Activated CD4-positive, alpha-beta T cell treated with anti-CD3 and anti-CD28 coated beads, Interleukin-2, amount 50 U/mL, for 1 hour (primary cell): Measurements from ENCODE around the gene VASP.
"Not testable (repeated sequence)": the region's sequence is repeated elsewhere in the genome, so short reads cannot be mapped to it uniquely, and the experiment has no call there.

Experiments used
- DNase-seq: peaks from one replicate; pipeline ENCODE4 v3.0.0-alpha.2; 2020

VASP gene

DNA sequence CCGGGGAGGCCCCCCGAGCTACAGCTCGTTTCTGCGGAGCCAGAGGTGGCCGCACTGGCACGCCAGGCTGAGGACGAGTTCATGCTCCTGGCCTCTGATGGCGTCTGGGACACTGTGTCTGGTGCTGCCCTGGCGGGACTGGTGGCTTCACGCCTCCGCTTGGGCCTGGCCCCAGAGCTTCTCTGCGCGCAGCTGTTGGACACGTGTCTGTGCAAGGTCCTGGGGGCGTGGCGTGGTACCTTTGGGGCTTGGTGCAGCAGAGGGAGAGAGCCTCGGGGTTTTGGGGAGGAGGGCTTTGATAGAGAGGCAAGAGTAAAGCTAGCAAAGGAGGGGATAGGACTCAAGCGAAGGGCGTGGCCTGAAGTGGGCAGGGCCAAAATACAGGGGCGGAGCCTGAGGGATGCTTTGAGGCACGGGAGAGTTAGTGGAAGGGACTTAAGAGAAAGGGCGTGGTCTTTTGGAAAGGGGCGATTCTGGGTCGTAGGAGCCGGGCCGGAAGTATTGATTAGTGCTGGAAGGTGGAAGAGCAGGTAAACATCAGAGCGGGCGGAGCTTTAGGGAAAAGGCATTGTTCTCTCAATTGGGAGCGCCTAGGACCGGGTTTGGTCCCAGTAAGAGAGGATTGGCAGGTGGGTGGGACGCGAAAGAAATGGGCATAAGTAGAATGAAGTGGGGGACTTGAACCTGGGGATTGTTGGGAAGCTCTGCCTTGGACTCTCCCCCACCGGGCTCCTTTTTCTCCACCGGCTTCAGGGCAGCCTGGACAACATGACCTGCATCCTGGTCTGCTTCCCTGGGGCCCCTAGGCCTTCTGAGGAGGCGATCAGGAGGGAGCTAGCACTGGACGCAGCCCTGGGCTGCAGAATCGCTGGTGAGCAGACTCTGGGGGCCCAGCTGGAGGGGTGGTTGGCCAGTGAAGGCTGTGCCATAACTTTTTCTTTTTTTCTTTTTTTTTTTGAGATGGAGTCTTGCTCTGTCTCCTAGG lies 7.8 kb upstream of the VASP start:
- DNase-seq = peak; percentile 61

DNA sequence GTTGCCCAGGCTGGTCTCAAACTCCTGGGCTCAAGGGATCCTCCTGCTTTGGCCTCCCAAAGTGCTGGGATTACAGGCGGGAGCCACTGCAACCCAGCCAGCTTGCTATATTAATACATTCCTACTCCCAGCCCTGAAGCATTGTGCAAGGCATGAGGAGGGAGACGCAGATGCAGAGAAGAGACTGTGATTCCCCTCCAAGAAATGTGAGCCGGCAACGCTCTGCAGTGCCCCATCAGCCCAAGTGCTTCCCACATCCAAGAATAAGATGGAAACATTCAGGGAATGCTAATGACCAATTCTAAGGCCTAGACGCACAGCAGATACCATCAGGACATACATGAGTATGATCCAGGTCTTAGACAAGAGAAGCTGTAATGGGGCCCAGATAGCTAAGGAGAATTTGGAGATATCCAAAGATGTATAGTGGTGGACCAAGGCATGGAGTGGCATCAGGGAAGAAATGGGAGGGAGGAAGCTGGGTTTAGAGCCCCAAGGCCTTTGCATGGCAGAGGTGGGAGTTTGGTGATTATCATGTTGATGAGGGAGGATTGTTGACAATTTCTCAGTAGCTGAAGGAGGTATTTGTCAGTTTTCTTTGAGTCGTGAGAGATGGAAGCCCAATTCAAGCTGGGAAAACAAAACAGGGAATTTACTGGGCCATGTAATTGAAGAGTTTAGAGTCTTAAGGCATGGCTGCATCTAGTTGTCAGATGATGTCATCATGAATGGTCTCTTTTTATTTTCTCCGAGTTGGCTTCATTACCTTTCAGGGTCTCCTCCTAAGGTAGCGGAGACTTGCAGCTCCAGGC lies 6.2 kb upstream of the VASP start:
- no peak for DNase-seq

DNA sequence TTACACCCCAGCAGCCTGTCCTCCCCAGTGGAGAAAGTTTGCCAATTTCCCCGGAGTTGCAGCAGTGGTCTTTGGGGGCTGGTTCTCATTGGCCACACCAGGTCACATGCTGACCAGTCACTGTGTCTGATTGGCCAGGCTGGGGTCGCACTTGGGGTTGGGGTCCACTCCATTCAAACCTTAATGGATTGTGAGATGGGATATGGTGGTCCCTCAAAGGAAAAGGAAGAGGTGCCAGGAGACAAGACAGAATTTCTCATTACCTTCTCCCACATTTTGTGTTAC lies 5.6 kb upstream of the VASP start:
- no peak for DNase-seq

DNA sequence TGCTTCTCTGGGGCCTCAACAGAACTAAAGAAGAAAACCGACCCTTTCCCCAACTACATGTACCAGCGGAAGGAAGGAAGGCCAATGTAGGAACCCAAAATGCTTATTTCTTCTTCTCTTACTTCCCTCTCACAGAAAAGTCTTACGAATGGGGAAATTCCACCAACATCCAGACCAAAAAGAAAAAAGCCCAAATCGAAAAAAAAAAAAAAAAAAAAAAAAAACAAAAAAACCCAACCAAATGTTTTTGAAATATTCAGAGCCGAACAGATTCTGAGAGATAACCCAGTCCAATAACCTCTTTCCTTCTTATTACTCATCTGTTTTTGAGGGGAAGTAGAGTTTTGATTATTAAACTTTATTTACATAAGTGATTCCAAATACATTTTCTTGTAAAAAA lies 5.2 kb upstream of the VASP start:
- no peak for DNase-seq

DNA sequence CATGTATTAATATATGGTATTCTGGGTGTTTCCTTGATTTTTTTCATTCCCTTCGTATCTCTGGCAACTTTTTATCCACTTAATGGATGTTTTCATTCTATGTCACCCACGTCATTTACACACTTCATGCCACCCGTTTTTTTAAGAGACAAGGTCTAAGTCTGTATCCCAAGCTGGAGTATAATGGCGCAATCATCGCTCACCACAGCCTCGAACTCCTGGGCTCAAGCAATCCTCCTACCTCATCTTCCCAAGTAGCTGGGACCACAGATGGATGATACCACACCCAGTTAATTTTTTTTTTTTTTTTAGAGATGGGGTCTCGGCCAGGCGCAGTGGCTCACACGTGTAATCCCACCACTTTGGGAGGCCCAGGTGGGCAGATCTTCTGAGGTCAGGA lies 3.4 kb upstream of the VASP start:
- no peak for DNase-seq

DNA sequence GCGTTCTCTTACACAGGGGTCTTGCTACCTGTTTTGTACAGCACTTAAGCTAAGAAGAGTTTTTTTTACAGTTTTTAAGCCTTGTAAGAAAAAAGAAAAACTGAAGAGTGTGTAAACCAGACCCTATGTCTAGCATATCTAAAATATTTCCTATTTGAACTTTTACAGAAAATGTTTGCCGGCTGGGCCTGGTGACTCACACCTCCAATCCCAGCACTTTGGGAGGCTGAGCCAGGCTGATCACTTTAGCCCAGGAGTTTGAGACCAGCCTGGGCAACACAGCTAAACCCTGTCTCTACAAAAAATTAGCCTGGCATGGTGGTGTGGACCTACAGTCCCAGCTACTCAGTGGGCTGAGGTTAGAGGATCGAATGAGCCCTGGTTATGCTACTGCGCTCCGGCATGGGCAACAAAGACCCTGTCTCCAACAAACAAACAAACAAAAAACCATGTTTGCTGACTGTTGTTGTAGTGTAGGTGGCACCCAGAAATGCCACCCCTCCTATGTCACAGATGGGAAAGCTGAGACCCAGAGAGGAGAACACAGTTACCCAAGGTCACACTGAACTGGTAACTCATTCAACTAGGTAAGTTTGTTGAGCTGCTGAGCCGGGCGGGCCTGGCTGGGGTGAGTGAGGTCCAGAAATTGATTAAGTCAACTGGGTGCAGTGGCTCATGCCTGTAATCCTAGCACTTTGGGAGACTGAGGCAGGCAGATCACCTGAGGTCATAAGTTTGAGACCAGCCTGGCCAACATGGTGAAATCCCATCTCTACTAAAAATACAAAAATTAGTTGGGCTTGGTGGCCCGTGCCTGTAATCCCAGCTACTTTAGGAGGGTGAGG lies 1.9 kb upstream of the VASP start:
- no peak for DNase-seq

DNA sequence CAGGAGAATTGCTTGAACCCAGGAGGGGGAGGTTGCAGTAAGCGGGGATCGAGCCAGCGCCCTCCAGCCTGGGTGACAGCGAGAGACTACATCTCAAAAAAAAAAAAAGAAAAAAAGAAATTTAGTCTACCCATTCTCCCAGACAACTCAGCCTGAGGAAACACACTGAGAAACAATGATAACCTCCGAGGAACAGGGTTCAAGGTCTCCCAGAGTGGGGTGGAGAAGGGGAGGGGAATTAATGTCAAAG lies 1.4 kb upstream of the VASP start:
- DNase-seq = no peak

DNA sequence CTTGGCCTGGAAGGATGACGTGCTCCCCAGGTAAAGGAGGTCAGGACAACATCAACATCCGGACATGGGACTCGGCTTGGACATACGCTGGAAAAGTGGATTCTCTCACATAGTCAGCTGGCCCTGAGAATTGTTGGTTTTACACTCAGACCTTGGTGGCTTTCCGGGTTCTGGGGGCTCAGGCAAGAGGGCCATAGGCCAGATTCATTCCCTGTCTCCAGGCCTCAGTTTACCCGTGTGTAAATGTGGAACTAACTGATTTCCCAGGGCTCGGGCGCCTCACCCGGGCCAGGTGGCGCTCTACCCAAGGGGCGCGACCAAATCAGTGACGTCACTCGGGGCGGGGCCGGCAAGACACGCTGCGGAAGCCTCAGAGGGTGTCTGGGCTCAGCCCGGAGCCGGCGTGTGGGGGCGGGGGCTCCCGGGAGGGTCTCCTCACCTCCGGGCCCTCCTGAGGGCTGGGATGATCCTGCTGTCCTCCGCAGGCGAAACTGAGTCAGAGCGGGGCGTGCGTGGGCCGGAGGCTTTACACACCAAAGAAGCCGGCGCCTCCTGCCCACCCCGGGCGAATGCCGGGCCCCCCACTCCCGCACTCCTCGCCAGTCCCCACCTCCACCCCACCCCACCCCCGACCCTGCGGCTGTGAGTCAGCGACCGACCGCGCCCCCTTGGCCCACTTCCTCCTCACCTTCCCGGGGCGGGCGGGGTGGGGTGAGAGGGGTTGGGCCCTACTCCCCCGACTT lies 862 bp upstream of the VASP start:
- peak; percentile 99 for DNase-seq

DNA sequence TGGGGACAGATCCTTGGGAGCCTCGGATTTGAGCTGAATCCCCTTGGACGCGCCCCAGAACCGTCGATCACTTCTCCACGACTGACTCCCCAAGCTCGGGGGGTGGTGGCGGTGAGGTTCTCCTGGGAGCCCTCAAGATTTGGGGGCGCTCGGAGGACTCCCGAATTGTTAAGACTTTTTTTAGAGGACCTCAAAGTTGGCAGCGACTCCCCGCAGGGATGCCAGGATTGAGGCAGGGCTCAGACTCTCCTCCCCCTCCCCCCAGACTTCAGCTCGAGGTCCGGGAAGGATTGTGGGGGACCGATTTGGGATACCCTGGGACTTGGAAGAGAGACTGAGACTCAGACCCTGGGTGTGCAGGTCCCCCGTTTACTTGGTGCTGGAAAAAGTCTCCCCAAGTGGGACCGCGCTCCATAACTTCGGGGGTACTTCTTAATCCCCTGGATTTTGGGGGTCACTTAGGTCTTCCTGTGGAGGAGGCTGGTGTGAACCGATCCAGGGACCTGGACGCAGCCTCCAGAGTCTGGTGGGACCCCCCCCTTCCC lies 665 bp downstream of the VASP start:
- DNase-seq = no peak

DNA sequence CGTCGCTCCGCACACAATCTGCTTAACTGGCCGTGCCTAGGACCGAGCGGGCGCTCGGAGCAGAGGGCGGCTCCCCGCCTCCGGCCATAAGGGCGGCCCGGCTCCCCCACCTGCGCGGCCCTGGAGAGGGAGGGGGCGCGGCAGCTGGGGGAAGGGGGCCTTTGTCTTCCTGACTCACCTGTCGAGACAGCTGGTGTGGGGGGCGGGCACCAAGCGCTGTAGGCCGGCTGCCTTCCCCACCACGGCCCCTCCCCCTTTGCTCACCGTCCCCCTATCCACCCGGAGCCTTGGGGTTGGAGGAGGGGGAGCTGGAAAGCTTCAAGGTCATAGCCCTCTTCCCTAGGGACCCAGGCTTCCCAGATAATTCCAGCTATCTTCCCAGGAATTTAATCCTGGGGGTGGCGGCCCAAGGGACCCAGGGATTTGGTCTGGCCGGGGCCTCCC lies 1.2 kb downstream of the VASP start:
- peak; percentile 51 for DNase-seq

DNA sequence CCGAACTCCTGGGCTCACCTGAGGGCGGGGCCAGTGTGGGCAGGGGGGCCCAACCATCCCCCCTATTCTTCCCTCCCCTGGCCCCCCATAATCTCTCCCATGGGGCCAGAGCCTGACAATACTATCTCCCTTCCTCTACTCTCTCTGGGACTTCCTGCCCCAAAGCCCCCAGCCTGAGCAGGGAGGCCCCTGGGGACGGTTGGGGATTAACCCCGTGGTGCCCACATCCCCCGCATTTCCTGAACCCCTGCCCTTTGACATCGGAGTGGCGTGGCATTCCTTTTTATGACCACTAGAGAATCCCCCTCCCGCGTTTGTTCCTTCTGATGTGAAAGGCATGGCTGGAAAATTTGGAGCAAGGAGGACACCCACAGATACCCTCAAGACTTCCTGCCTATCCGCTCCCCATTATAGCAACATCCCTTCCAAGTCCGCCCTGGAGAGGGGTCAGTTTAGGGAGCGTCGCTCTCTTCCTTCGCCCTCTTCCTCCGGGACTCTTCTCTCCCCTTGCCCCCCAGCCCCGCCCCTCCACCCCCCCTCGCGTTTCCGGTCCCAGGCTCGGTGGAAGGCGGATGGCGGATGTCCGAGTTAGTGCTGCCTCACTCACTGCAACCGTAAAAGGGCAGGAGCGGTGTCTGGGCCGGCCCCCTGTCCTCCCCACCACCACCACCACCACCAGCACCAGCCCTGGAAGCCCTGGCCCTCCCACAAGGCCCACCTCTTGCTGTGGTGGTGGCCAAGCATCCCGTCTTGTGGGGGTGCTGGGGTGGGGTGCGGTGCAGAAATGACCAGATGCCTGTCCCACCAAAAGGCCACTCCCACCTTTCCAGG lies 1.8 kb downstream of the VASP start:
- DNase-seq = no peak

DNA sequence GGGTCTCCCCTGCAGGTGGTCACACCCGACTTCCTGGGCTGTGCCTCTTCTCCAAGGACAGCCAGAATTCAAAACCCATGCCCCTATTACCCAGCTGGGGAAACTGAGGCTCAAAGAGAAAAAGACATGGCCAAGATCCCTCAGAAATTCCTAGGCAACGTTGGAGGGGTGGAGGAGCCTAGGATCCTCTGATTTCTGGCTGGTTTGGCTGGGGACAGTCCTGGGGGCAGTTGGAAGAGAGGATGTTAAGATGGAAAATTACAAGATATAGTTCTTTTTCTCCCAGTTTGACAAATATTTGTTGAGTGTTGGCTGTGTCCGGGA lies 2.4 kb downstream of the VASP start:
- no peak for DNase-seq

DNA sequence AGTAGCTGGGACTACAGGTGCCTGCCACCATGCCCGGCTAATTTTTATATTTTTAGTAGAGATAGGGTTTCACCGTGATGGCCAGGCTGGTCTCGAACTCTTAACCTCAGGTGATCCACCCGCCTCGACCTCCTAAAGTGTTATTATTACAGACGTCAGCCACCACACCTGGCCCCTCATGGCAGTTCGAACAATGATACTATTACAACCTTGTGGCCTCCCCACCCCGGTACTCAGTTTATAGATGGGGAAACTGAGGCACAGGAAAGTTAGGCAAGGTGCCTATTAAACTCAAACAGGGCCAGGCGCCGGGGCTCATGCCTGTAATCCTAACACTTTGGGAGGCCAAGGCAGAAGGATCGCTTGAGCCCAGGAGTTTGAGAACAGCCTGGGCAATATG lies 3.1 kb downstream of the VASP start:
- DNase-seq = not testable (repeated sequence)

DNA sequence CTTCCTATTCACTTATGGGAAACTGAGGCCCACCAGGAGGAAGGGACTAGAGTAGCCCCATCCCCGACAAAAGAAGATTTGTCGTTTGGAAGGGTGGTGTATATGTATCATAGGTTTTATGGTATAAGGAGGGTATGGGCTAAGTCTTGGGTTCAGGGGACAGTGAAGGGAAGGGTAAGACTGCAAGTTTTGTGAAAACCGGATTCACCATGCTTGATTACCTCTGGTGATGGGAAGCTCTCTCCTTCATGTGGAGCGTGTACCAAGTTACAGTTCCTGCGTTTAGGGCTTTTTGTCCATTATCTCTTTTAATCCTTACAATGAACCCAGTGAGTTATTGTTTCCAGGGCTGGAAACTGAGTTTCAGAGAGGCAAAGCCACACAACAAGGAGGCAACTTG lies 3.8 kb downstream of the VASP start:
- DNase-seq = no peak

DNA sequence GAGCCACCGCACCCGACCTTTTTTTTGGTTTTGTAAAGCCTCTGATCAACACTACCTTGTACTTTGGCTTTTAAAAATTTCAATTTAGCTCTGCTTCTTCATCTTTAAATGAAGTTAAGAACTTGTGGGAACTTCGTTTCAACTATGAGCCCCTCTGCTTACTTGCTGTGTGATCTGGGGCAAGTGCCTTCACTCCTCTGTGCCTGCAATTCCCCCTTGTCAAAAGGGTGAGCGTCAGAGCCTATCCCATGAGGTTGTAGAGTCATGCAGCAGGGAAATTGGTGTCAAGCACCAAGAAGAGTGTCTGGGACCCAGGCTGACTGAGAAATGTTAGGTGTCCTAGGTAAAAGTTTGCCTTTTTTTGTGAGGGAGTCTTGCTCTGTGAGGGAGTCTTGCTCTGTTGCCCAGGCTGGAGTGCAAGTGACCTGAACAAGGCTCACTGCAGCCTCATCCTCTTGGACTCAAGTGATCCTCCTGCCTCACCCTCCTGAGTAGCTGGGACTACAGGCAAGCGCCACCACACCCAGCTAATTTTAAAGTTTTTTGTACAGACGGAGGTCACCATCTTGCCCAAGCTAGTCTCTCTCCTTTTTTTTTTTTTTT lies 5.7 kb downstream of the VASP start:
- no peak for DNase-seq

DNA sequence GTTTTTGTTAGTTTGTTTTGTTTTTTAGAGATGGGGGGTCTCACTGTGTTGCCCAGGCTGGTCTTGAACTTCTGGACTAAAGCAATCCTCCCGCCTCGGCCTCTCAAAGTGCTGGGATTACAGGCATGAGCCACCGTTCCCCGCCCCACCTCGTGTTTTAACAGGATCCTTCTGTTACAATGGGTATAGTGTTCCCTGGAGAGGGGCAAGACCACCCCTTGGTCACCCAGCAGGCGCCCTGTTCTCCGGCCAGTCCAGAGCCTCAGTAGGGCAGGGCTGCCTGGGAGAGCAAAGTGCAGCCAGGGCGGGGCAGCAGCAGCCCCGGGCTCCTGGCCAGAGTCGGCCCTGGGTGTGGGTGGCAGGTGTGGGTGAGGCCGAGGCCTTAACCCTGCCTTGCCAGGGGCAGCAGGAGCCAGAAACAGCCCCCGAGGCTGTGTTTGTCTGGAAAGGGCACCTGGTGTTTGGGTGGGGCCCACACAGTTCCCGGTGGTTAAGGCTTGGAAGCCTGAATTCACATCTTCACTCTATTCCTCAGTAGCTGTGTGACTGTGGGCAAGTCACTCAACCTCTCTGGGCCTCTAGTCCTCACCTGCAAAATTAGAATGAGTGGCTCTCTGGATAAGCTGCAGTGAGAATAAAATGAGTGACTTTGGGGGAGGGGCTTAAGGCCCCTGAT lies 7.2 kb downstream of the VASP start:
- DNase-seq = no peak

DNA sequence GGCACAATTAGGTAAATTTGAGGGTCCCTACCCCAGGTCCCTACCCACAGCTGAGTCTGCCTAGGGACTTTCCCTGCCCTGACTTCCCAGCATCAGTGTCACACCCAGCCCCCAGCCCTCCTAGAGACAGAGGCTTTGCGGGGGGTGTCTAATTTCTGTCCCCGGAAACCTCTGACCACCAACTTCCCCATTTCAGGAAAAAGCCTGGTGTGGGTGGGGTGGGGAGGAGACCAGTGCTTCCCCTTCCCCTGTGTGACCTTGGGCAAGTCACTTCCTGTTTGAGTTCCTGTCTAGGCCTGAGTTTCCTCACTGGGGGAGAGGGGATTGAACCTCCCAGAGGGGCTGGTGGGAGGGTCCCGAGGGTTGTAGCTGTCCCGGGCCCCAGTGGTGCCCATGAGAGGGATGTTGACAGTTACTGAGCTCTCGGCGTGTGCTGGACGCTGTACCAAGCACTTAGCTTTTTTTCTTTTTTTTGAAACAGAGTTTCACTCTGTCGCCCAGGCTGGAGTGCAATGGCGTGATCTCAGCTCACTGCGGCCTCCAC lies 7.9 kb downstream of the VASP start:
- DNase-seq = no peak

DNA sequence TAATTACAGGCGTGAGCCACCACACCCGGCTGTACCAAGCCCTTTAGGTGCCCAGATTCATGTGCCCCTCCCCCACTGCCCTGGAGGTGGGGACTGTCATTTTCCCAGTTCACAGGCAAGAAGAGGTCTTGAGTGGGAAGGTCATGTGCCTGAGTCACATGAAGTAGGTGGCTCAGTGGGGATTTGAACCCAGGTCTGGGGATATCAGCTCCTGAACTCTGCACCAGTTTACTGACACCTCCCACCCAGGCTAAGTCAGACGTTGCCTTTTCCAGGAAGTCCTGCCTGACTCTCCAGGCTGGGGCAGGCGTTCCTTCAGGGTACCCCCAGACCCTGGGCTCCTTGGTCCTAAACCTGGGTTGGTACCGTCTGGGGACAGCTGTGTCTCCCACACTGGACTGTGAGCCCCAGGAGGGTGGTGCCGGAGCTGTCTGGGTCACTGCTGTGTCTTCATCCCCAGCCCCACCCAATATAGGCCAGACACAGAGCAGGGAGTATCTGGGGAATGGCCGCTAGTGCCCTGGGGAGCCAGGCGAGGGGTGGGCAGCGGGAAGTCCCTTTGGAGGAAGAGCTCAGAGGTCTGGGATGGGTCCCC lies 8.6 kb downstream of the VASP start:
- no peak for DNase-seq

DNA sequence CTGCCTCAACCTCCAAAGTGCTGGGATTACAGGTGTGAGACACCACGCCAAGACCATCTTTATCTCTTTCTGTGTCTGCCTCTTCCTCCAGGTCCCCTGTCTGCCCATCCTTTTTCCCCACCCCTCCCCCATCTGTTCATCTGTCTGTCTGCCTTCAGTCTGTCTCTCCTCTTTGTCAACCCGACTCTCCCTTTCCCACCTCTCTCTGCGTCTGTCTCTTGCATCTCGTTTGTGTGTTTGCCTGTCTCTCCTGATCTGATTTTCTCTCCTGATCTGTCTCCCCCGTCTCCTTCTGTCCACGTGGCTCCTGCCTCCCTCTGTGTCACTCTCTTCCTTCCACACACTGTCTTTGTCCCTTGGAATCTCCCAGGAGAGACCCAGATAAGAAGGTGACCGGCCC lies 10.0 kb downstream of the VASP start:
- no peak for DNase-seq
